Type B pancreatic cell (in vitro differentiated cells): ENCODE results near the gene PPBP. TPM values are rescaled to one million over a fixed set of nuclear protein-coding genes. Genes with fewer than 3 reads are reported as not detected.

Source experiments
- DNase-seq: peaks from one replicate; pipeline ENCODE4 v3.0.0; 2021; ENCODE audit warnings: mixed read lengths; ENCODE audit not compliant: unreplicated experiment; ENCODE audit errors: extremely low spot score
- H3K27ac Mint-ChIP-seq: 2 replicates; pipeline ENCODE4 v1.8.0; 2021; ENCODE audit warnings: mild to moderate bottlenecking, mixed read lengths
- H3K27me3 Mint-ChIP-seq: 2 replicates; pipeline ENCODE4 v1.8.0; 2021; ENCODE audit warnings: mixed read lengths
- H3K36me3 Mint-ChIP-seq: 2 replicates; pipeline ENCODE4 v1.8.0; 2021; ENCODE audit warnings: mixed read lengths
- H3K4me1 Mint-ChIP-seq: one replicate; pipeline ENCODE4 v1.8.0; 2021; ENCODE audit warnings: mixed read lengths; ENCODE audit not compliant: unreplicated experiment
- H3K4me3 Mint-ChIP-seq: 2 replicates; pipeline ENCODE4 v1.8.0; 2021; ENCODE audit warnings: mild to moderate bottlenecking, mixed read lengths
- H3K9me3 Mint-ChIP-seq: 2 replicates; pipeline ENCODE4 v1.8.0; 2021; ENCODE audit warnings: mixed read lengths
- total RNA-seq: library from RNA; stranded (reverse); gene quantifications from 2 replicates; pipeline ENCODE4 v1.2.1, GENCODE V29; 2021; ENCODE audit warnings: low replicate concordance
- TF ChIP-seq, protein P1 (sequence below): fragments of 200-600 bp; sonication (generic); conservative IDR thresholded peaks from 2 replicates; pipeline ENCODE4 v1.5.0; 2021; ENCODE audit warnings: antibody characterized with exemption, mild to moderate bottlenecking

Gene PPBP
- total RNA-seq, 1 donor from 2014 or later, result 0.60 TPM

DNA sequence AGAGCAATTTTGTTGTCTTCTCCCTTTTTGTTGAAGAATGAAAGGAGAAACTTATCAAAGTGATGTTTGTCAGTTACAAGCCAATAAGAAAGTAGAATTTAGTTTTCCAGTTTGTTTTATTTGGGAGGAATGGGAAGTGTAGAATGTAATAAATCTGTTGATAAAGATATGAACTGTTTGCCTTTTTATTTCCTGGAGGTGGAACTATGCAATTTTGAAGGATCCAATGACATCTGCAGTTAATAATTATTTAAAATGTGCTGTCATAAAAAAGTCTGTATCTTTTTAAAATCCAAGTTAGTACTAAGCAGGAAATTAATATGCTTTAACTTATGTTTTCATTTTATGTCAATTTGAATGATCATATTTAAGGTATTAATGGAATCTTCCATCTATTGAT is 51.0 kb downstream of the PPBP start:
- Mint-ChIP-seq H3K9me3 (no peaks in the 10 kb centered on the region), H3K4me1 (no peaks in the 10 kb centered on the region), H3K27ac (no peak overlapping the region), H3K36me3 (no peaks in the 10 kb centered on the region), H3K27me3 (peaks cover 24% of the 10 kb centered on the region), H3K4me3 (no peak overlapping the region)
- TF ChIP-seq, protein P1, sequence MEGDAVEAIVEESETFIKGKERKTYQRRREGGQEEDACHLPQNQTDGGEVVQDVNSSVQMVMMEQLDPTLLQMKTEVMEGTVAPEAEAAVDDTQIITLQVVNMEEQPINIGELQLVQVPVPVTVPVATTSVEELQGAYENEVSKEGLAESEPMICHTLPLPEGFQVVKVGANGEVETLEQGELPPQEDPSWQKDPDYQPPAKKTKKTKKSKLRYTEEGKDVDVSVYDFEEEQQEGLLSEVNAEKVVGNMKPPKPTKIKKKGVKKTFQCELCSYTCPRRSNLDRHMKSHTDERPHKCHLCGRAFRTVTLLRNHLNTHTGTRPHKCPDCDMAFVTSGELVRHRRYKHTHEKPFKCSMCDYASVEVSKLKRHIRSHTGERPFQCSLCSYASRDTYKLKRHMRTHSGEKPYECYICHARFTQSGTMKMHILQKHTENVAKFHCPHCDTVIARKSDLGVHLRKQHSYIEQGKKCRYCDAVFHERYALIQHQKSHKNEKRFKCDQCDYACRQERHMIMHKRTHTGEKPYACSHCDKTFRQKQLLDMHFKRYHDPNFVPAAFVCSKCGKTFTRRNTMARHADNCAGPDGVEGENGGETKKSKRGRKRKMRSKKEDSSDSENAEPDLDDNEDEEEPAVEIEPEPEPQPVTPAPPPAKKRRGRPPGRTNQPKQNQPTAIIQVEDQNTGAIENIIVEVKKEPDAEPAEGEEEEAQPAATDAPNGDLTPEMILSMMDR, result no peak
- no peak for DNase-seq

Other genes with a start within 250 kb of the PPBP start
- 2.7 and 3.3 TPM in 2 replicates for gene CXCL8, start 247.6 kb downstream of the PPBP start, total RNA-seq
- gene CXCL6, start 151.5 kb downstream of the PPBP start, total RNA-seq, result 0.64 and 1.9 TPM in 2 replicates
- gene PF4V1, start 134.9 kb downstream of the PPBP start, total RNA-seq, result not detected in 2 replicates
- gene CXCL1, start 118.8 kb downstream of the PPBP start, total RNA-seq, result 3.8 and 5.7 TPM in 2 replicates
- gene PF4, start 6.2 kb downstream of the PPBP start, total RNA-seq, result not detected in 2 replicates
- 4.1 and 6.7 TPM in 2 replicates for gene CXCL5, start 10.5 kb upstream of the PPBP start, total RNA-seq
- gene CXCL3, start 50.5 kb upstream of the PPBP start, total RNA-seq, result 5.2 and 5.9 TPM in 2 replicates
- 5.4 and 6.6 TPM in 2 replicates for gene CXCL2, start 111.0 kb upstream of the PPBP start, total RNA-seq
- 11.2 and 14.6 TPM in 2 replicates for gene MTHFD2L, start 169.9 kb upstream of the PPBP start, total RNA-seq